Subcutaneous adipose tissue (tissue), 4 donors: ENCODE results near the gene KRTAP10-2. TPM values are rescaled to one million over a fixed set of nuclear protein-coding genes. Genes with fewer than 3 reads are reported as not detected.

ENCODE experiments used
- CTCF ChIP-seq: fragments of 450-650 bp; IDR thresholded peaks from one replicate; pipeline ENCODE4 v1.5.1; 2016; ENCODE audit warnings: low read depth, mild to moderate bottlenecking, control low read depth, antibody characterized with exemption, moderate library complexity
- total RNA-seq, 4 donors: library from RNA; depleted of rRNA; stranded (reverse); fragments of >200 nt; gene quantifications; one replicate each; pipeline ENCODE4 v1.1.0, GENCODE V29; 2016

Gene KRTAP10-2
- total RNA-seq, 4 donors from 2014 or later, result not detected

DNA sequence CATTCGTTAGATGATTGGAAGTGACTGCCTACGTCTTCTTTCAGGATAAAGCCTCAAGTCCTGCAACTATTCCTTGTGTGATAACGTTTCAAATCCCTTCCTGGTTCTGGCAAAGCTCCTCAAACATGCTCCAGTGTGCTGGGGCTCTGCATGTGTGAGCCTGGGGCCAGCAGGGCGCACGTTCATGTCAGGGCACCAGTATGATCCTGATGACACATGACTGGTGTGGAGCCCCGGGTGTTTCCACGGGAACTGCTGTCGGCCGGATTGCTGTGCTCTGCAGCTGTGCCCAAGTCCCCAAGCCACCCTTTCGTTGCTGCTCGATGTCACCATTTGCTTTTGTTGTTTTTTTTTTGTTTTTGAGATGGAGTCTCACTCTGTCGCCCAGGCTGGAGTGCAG is 32.6 kb downstream of the KRTAP10-2 start:
- no peak for TF ChIP-seq CTCF

- TF ChIP-seq CTCF, result no peak
Measured at GRCh38 chr21:44517175-44517899, 34.0 kb downstream of the KRTAP10-2 start.

GRCh38 chr21:44516828-44517174 is 34.5 kb downstream of the KRTAP10-2 start:
- TF ChIP-seq CTCF, result no peak

GRCh38 chr21:44516342-44516741 is 35.0 kb downstream of the KRTAP10-2 start:
- no peak for TF ChIP-seq CTCF

- no peak for TF ChIP-seq CTCF
Measured at GRCh38 chr21:44515359-44516165, 35.7 kb downstream of the KRTAP10-2 start.

GRCh38 chr21:44514746-44515358 is 36.5 kb downstream of the KRTAP10-2 start:
- no peak for TF ChIP-seq CTCF

DNA sequence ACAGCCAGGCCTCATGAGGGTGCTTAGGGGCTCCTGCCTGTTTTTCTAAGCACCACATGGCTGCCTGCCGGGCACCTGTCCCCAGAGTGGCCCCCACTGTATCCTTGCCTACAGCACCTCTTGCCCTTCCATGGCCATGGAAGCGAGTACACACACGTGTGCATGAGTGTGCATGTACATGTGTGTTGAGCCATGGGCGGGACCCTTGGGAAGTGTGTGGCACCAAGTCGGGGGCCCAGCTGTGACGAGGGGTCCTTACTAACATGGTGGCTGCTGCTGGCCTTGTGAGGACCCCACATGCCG is 37.1 kb downstream of the KRTAP10-2 start:
- TF ChIP-seq CTCF, result no peak
